Putamen (tissue), 1 donor: ENCODE data around the gene RCAN1.
"Not testable (repeated sequence)": the region's sequence is repeated elsewhere in the genome, so short reads cannot be mapped to it uniquely, and the experiment has no call there.

Experiments
- DNase-seq: peaks from one replicate; pipeline ENCODE4 v3.0.0-alpha.2; 2016; ENCODE audit warnings: low spot score

The RCAN1 gene

GRCh38 chr21:34568801-34569200, 46.1 kb downstream of the RCAN1 start:
- not testable (repeated sequence) for DNase-seq

DNA sequence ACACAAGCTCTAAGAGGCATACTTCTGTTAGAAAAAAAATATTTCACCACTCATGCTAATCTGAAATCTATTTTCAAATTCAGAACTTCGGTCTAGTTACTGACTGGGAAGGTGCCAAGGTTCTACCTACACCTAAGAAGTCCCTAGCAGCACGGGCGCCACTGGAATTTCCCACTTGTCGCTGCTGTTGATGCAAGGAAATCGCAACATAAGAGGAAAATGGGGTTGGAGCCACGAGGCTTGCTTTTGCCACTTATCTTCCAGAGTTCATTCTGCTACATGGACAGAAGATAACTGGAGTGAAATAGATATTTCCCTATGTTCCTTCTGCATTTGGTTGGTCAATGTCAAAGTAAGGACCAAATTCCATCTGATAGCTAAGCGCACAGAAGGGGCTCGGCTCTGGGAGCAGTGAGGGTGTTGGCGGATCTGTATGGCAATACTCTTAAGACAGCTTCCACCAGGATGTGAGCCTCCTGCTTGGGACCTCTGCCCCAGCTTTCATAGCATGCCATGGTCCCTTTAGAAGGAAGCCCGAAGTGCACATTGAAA, 47.2 kb downstream of the RCAN1 start:
- no peak for DNase-seq

GRCh38 chr21:34565238-34565637, 49.7 kb downstream of the RCAN1 start:
- DNase-seq = no peak

DNA sequence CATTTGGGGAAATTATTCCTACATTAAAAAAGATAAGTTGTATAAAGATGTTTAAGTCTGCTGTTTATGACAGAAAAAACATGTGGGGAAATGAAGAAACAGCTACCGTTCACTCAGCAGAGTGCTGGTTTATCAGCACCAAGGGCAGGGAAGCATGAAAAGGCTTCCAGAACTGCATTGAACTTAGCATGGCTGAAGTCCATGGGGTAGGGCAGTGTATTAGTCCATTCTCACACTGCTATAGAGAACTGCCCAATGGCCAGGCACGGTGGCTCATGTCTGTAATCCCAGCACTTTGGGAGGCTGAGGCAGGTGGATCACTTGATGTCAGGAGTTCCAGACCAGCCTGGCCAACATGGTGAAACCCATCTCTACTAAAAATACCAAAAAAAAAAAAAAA, 51.5 kb downstream of the RCAN1 start:
- DNase-seq = not testable (repeated sequence)

- no peak for DNase-seq
Measured at GRCh38 chr21:34561806-34562205, 53.1 kb downstream of the RCAN1 start.

- no peak for DNase-seq
Measured at GRCh38 chr21:34560609-34561008, 54.3 kb downstream of the RCAN1 start.

DNA sequence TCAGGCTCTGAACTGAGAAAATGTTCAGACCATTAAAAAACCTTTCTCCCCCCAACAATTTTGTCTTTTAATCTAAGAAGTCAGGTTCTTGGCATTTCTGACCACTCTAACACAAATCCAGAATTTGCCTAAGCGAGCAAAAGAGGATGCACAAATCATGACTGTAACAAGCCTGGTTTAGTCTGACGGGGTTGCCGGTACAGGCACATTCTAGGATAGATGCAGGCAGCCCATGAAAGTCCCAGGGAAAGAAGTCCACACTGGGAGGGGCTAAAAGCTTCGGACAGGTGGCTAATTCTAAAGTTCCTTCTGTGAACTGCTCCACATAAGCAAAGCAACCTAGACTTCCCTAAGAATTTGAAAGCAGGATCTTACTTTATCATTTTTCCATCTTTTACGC, 54.9 kb downstream of the RCAN1 start:
- no peak for DNase-seq

GRCh38 chr21:34559089-34559631, 55.8 kb downstream of the RCAN1 start:
- no peak for DNase-seq

DNA sequence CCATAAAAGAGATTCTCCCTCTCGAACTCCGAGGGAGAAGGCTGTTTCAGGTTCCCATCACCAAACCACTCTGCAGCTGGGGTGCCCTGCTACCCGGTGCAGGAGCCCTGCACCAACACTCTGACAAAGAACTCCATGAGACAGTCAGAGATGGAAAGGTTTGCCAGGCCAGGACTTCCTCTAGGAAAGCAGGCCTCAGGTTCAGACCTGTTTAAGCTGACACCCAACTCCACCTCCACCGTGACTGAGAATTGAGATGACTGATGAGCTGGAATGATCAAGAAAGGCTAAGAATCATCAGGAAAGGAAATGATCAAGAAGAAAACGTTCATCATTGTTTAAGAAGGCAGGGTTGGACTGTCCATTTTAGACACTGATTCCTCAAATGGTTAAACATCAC, 56.7 kb downstream of the RCAN1 start:
- no peak for DNase-seq

DNA sequence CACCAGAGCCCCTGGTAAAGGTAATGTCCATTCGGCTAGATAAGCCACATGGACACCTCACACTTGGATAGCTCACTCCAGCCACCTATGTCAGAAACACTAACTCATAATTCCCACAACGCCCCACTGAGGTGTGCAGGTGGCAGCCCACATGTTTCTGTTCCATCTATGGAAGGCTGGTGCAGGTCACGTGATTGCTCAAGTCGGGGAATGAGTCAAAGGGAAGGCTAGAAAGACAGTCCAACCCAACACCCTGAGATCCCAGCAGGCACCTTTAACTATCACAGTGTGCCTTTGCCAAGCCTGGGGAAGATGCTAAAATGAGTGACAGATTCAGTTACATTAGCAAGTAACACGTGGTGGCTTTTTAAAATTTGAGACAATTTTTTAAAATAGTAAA, 57.7 kb downstream of the RCAN1 start:
- no peak for DNase-seq

- DNase-seq = not testable (repeated sequence)
Measured at GRCh38 chr21:34554670-34555069, 60.2 kb downstream of the RCAN1 start.

DNA sequence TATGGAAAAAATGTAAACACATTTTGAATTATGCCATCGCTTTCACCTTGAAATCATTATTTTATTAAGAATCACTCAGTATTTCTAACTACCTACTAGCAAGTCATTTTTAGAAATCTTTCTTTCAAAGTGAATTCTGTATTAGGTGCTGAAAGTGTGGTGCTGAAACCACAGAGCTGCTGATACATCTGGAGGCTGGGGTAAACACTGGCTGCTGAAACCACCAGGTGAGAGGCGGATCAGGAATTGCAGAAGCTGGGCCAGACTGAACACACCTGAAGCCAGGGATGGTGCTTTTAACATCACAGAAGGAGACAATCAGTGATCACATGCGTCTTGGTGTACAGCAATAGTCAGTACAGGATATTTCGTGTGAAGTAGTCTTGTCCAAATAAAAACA, 60.7 kb downstream of the RCAN1 start:
- no peak for DNase-seq

GRCh38 chr21:34553151-34553952, 61.6 kb downstream of the RCAN1 start:
- DNase-seq = no peak

DNA sequence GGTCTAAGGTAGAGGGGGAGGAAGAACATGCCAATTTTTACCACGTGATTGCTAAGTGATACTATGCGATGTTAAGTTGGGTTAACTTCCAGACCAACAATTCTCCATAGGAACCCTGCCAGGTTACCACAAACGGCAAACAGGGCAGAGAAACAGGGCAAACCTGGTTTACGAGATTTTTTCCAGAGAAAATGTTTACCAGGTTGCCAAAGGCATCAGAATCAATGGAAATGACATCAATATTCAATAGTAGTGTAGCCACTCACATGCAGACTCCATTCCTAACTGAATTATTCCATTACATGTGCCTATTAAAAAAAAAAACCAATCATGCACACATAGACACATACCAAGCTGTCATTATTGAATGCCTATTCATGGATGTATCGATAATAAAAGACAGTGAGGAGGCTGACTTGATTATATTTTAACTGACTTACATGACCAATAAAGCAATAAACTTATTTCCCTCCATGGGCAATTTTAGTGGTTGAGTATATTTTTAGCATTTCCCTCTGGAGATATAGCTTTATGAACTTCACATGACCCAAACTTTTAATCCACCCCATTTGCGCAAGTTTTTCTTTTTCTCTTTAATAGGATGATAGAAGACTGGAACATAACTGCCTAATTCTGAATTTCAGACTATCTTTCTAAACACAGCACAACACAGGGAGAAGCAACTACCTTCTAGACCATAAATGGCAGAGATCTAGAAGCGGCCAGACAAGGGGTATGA, 62.4 kb downstream of the RCAN1 start:
- DNase-seq = no peak

GRCh38 chr21:34550182-34550799, 64.6 kb downstream of the RCAN1 start:
- DNase-seq = no peak

DNA sequence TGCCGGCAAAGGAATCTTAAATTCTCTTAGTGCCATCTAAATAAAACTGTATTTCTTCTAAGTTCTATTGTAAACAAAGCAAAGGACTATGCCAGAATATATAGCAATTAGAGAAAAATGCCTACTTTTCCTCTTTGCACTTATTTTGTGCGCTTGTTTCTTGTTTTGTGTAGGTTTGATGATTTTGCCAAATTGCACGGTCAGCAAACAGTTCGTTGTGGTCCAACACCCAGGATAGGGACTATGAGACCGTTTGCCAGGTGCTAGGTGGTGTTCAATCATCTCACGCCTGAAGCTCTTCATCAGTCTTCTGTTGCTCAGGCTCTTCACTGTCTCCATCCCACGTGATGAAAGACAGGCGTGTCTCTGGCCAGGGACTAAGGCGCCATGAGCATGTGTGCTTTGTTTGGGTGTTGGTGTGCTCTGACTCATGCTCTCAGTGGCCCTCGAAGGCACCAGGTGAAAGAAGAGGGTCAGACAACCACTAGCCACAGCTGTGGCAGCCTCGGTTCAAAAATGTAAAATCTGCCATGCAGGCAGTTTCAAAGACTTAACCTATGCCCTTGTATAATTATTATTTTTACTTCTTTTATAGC, 66.0 kb downstream of the RCAN1 start:
- no peak for DNase-seq

GRCh38 chr21:34546542-34546941, 68.4 kb downstream of the RCAN1 start:
- no peak for DNase-seq

- peak; percentile 52 for DNase-seq
Measured at GRCh38 chr21:34545079-34545884, 69.6 kb downstream of the RCAN1 start.

DNA sequence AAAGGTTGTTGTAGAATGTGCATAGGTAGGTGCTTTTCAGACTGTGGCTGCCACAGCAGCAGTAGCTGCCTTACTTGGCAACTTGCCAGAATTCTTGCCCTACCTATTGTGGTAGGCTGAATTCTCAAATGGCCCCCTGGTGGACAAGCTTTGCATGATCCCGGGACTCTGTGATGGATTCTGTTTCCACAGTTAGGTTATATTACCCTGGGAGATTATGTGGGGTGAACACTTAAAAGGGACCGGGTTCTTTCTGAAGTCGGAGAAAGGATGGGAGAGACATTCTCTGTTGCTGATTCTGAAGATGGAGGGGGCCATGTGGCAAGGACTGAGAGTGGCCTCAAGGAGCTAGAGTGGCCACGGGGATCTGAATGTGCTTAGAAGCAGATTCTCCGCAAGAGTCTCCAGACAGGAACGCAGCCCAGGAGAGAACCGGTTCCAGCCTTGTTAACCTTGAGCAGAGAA, 70.8 kb downstream of the RCAN1 start:
- DNase-seq = no peak

DNA sequence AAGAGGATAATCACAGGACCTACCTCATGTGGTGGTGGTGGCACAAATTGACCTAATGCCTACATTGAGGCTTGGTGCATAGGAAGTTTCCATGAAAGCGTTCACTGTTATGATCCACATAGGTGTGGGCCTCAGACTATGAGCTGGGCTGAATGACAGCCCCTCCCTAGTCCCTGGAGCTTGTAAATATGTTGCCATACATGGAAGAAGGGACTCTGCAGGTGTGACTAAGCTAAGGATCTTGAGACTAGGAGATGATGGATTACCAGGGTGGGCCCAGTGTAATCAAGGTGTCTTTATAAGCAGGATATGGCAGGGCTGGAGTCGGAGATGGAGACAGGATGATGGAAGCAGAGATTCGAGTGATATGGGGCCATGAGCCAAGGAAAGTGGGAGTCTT, 71.9 kb downstream of the RCAN1 start:
- DNase-seq = no peak

GRCh38 chr21:34540206-34540605, 74.7 kb downstream of the RCAN1 start:
- no peak for DNase-seq
